GM23338 (cell line): Measurements from ENCODE around the gene ATP4B. TPM values are rescaled to one million over a fixed set of nuclear protein-coding genes. Genes with fewer than 3 reads are reported as not detected.

Source experiments
- ATAC-seq: fragments of 200-7000 bp; cut with Tn5 transposase; 3 replicates; pipeline ENCODE4 v1.9.1; 2020
- DNase-seq: peaks from one replicate; pipeline ENCODE4 v3.0.0-alpha.2; 2015; ENCODE audit warnings: low spot score
- H2AFZ ChIP-seq: fragments of 200-600 bp; sonication (generic); 2 replicates; pipeline ENCODE4 v1.8.0; 2016; ENCODE audit warnings: antibody characterized with exemption, mild to moderate bottlenecking, moderate library complexity
- H3F3A ChIP-seq: fragments of 200-600 bp; sonication (generic); replicated peaks from 2 replicates; pipeline ENCODE4 v1.8.0; 2017; ENCODE audit warnings: antibody characterized with exemption, mixed run types, low read depth
- H3K27ac ChIP-seq: fragments of 200-600 bp; sonication (generic); 2 replicates; pipeline ENCODE4 v1.6.1; 2016; ENCODE audit warnings: low read depth
- H3K27me3 ChIP-seq: fragments of 200-600 bp; sonication (generic); 2 replicates; pipeline ENCODE4 v1.8.0; 2016; ENCODE audit warnings: mild to moderate bottlenecking, mixed run types, moderate library complexity; ENCODE audit not compliant: insufficient read depth
- H3K36me3 ChIP-seq: fragments of 200-600 bp; sonication (generic); 2 replicates; pipeline ENCODE4 v1.8.0; 2016; ENCODE audit warnings: mild to moderate bottlenecking; ENCODE audit not compliant: insufficient read depth
- H3K4me1 ChIP-seq: fragments of 200-600 bp; sonication (generic); 2 replicates; pipeline ENCODE4 v1.8.0; 2016; ENCODE audit warnings: mild to moderate bottlenecking, moderate library complexity; ENCODE audit not compliant: insufficient read depth
- H3K4me2 ChIP-seq: fragments of 200-600 bp; sonication (generic); 2 replicates; pipeline ENCODE4 v1.7.1; 2017; ENCODE audit warnings: mixed run types
- H3K4me3 ChIP-seq: fragments of 200-600 bp; sonication (generic); 2 replicates; pipeline ENCODE4 v1.6.1; 2016; ENCODE audit warnings: mixed run types
- H3K79me2 ChIP-seq: fragments of 200-600 bp; sonication (generic); replicated peaks from 2 replicates; pipeline ENCODE4 v1.8.0; 2017; ENCODE audit warnings: mild to moderate bottlenecking; ENCODE audit not compliant: insufficient read depth
- H3K9me2 ChIP-seq: fragments of 200-600 bp; sonication (generic); 2 replicates; pipeline ENCODE4 v1.8.0; 2017; ENCODE audit not compliant: insufficient read depth
- H4K20me1 ChIP-seq: fragments of 200-600 bp; sonication (generic); replicated peaks from 2 replicates; pipeline ENCODE4 v1.8.0; 2017; ENCODE audit warnings: mild to moderate bottlenecking; ENCODE audit not compliant: insufficient read depth
- H3K27ac Mint-ChIP-seq: 2 replicates; pipeline ENCODE4 v1.8.0; 2020; ENCODE audit warnings: inconsistent platforms, mild to moderate bottlenecking, moderate library complexity, mixed read lengths
- H3K27me3 Mint-ChIP-seq: 3 replicates; pipeline ENCODE4 v1.8.0; 2022; ENCODE audit warnings: low read depth, mild to moderate bottlenecking, moderate library complexity, mixed read lengths, inconsistent platforms; ENCODE audit not compliant: insufficient read depth, poor library complexity
- H3K36me3 Mint-ChIP-seq: 3 replicates; pipeline ENCODE4 v1.8.0; 2021; ENCODE audit warnings: low read depth, mild to moderate bottlenecking, inconsistent platforms, moderate library complexity, mixed read lengths
- H3K4me1 Mint-ChIP-seq: 3 replicates; pipeline ENCODE4 v1.8.0; 2020; ENCODE audit warnings: mild to moderate bottlenecking, inconsistent platforms, mixed read lengths
- H3K4me3 Mint-ChIP-seq: 3 replicates; pipeline ENCODE4 v1.8.0; 2021; ENCODE audit warnings: moderate library complexity, mild to moderate bottlenecking, inconsistent platforms, mixed read lengths
- H3K9me3 Mint-ChIP-seq: 3 replicates; pipeline ENCODE4 v1.8.0; 2020; ENCODE audit warnings: moderate library complexity, mild to moderate bottlenecking, inconsistent platforms, mixed read lengths
- CREB1 ChIP-seq: fragments of 250-450 bp; sonication (Bioruptor Pico); IDR thresholded peaks from 2 replicates; pipeline ENCODE4 v1.5.0; 2020; ENCODE audit warnings: low read depth, mild to moderate bottlenecking, moderate library complexity
- EZH2 ChIP-seq: fragments of 200-600 bp; sonication (generic); IDR thresholded peaks from one replicate; pipeline ENCODE4 v1.8.0; 2017; ENCODE audit warnings: antibody characterized with exemption, mild to moderate bottlenecking, low read depth; ENCODE audit not compliant: unreplicated experiment
- EZH2phosphoT487 ChIP-seq: fragments of 200-600 bp; sonication (generic); IDR thresholded peaks from one replicate; pipeline ENCODE4 v1.8.1; 2018; ENCODE audit warnings: antibody characterized with exemption; ENCODE audit not compliant: unreplicated experiment
- JUNB ChIP-seq: IDR thresholded peaks from one replicate; pipeline ENCODE4 v1.6.1; 2016; ENCODE audit warnings: antibody characterized with exemption; ENCODE audit not compliant: unreplicated experiment
- POLR2AphosphoS5 ChIP-seq: IDR thresholded peaks from 2 replicates; pipeline ENCODE4 v1.6.1; 2016; ENCODE audit warnings: antibody characterized with exemption, low read depth
- STAT1 ChIP-seq: IDR thresholded peaks from one replicate; pipeline ENCODE4 v1.6.1; 2016; ENCODE audit warnings: antibody characterized with exemption; ENCODE audit not compliant: unreplicated experiment
- ZNF114 ChIP-seq: fragments of 250-450 bp; sonication (Bioruptor Pico); IDR thresholded peaks from 2 replicates; pipeline ENCODE4 v1.5.0; 2020; ENCODE audit warnings: mild to moderate bottlenecking, moderate library complexity
- ZNF331 ChIP-seq: fragments of 250-450 bp; sonication (Bioruptor Pico); IDR thresholded peaks from 2 replicates; pipeline ENCODE4 v1.5.0; 2020; ENCODE audit warnings: low read depth, mild to moderate bottlenecking, moderate library complexity
- polyA plus RNA-seq: library from polyadenylated mRNA; unstranded; fragments of >200 nt; fragmentation: Nextera tagmentation; extraction: Ambion mirVana; gene quantifications from 2 replicates; pipeline ENCODE4 v1.2.1, GENCODE V29; 2016
- total RNA-seq: library from RNA; depleted of rRNA; stranded (reverse); fragments of >200 nt; shearing (Covaris generic); gene quantifications from 2 replicates; pipeline ENCODE4 v1.2.3, GENCODE V29; 2014
- TF ChIP-seq, protein P1 (sequence below), 2 experiments: fragments of 200-600 bp in 1 of 2; sonication (generic) in 1 of 2; conservative IDR thresholded peaks; 2 replicates each; pipeline versions ENCODE4 v1.5.1 to v1.6.1; 2016 to 2017; ENCODE audit warnings: antibody characterized with exemption in 2 of 2, low read depth in 2 of 2, mild to moderate bottlenecking in 2 of 2, moderate library complexity in 1 of 2
- TF ChIP-seq, protein P2 (sequence below): fragments of 250-450 bp; sonication (Bioruptor Pico); IDR thresholded peaks from 2 replicates; pipeline ENCODE4 v1.5.0; 2020; ENCODE audit warnings: mild to moderate bottlenecking, moderate library complexity

ATP4B gene
- total and polyA plus RNA-seq, 2 experiments from 2014 or later = not detected

DNA sequence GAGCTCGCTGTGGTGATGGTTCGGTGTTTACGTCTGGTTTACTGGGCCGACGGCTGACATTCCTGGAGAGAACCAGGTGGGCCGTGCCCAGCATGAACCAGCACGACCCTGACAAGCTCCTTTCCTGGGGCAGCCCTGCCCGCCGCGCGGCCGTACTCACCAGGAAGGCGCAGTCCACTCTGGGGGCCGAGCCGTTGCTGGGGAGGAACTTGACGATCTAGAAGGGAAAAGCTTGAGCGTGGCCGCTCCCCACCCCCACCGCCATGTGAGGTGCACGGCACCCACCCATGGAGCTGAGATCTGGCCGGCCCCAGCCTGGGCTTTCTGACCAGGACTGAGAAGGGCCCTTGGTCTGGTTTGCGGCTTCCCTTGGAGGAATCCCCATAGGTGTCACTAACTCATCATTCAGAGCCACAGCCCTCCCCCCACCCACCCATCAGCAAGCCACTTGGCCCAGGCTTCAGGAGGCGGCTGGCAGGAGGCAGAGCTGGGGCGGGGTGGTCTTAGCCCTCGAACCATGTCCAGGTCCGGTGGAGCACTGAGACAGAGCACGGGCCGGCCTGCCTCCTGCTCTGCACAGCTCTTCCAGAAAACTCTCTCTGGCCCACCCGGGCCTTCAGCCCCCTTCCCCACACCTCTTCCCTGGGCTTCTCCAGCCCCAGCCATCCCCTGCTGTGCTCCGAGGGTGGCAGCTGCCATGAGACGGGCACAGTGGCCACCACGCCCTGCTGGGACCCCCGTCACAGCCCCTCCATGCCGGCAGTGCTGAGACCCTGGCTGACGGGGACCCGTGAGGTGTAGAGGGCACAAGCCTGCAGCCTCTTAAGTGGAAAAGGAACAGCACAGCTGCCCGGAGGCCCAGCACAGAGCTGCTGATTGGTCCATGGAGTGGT lies 6.2 kb downstream of the ATP4B start:
- Histone ChIP-seq H3K27me3 (no peaks in the 10 kb centered on the region), H3F3A (no peaks in the 10 kb centered on the region), H3K27ac (no peak overlapping the region), H3K4me2 (no peak overlapping the region), H3K4me3 (no peak overlapping the region), H3K36me3 (no peaks in the 10 kb centered on the region), H2AFZ (no peak overlapping the region), H3K9me2 (no peaks in the 10 kb centered on the region), H4K20me1 (no peaks in the 10 kb centered on the region), H3K4me1 (no peaks in the 10 kb centered on the region), H3K79me2 (no peaks in the 10 kb centered on the region)
- Mint-ChIP-seq H3K27me3 (peaks cover 13% of the 10 kb centered on the region), H3K9me3 (no peaks in the 10 kb centered on the region), H3K27ac (no peak overlapping the region), H3K36me3 (no peaks in the 10 kb centered on the region), H3K4me1 (peaks cover 16% of the 10 kb centered on the region), H3K4me3 (no peak overlapping the region)
- no peak for TF ChIP-seq STAT1
- TF ChIP-seq JUNB = no peak
- no peak for TF ChIP-seq CREB1
- TF ChIP-seq, protein P1, sequence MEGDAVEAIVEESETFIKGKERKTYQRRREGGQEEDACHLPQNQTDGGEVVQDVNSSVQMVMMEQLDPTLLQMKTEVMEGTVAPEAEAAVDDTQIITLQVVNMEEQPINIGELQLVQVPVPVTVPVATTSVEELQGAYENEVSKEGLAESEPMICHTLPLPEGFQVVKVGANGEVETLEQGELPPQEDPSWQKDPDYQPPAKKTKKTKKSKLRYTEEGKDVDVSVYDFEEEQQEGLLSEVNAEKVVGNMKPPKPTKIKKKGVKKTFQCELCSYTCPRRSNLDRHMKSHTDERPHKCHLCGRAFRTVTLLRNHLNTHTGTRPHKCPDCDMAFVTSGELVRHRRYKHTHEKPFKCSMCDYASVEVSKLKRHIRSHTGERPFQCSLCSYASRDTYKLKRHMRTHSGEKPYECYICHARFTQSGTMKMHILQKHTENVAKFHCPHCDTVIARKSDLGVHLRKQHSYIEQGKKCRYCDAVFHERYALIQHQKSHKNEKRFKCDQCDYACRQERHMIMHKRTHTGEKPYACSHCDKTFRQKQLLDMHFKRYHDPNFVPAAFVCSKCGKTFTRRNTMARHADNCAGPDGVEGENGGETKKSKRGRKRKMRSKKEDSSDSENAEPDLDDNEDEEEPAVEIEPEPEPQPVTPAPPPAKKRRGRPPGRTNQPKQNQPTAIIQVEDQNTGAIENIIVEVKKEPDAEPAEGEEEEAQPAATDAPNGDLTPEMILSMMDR (conservative IDR thresholded peaks at IDR 0.05; ENCODE audit: low read depth in 2 of 2) = no peak
- no peak for TF ChIP-seq ZNF114 (CRISPR knock-in tag)
- TF ChIP-seq POLR2AphosphoS5 = no peak
- no peak for TF ChIP-seq EZH2phosphoT487
- TF ChIP-seq EZH2 = no peak
- TF ChIP-seq, protein P2, sequence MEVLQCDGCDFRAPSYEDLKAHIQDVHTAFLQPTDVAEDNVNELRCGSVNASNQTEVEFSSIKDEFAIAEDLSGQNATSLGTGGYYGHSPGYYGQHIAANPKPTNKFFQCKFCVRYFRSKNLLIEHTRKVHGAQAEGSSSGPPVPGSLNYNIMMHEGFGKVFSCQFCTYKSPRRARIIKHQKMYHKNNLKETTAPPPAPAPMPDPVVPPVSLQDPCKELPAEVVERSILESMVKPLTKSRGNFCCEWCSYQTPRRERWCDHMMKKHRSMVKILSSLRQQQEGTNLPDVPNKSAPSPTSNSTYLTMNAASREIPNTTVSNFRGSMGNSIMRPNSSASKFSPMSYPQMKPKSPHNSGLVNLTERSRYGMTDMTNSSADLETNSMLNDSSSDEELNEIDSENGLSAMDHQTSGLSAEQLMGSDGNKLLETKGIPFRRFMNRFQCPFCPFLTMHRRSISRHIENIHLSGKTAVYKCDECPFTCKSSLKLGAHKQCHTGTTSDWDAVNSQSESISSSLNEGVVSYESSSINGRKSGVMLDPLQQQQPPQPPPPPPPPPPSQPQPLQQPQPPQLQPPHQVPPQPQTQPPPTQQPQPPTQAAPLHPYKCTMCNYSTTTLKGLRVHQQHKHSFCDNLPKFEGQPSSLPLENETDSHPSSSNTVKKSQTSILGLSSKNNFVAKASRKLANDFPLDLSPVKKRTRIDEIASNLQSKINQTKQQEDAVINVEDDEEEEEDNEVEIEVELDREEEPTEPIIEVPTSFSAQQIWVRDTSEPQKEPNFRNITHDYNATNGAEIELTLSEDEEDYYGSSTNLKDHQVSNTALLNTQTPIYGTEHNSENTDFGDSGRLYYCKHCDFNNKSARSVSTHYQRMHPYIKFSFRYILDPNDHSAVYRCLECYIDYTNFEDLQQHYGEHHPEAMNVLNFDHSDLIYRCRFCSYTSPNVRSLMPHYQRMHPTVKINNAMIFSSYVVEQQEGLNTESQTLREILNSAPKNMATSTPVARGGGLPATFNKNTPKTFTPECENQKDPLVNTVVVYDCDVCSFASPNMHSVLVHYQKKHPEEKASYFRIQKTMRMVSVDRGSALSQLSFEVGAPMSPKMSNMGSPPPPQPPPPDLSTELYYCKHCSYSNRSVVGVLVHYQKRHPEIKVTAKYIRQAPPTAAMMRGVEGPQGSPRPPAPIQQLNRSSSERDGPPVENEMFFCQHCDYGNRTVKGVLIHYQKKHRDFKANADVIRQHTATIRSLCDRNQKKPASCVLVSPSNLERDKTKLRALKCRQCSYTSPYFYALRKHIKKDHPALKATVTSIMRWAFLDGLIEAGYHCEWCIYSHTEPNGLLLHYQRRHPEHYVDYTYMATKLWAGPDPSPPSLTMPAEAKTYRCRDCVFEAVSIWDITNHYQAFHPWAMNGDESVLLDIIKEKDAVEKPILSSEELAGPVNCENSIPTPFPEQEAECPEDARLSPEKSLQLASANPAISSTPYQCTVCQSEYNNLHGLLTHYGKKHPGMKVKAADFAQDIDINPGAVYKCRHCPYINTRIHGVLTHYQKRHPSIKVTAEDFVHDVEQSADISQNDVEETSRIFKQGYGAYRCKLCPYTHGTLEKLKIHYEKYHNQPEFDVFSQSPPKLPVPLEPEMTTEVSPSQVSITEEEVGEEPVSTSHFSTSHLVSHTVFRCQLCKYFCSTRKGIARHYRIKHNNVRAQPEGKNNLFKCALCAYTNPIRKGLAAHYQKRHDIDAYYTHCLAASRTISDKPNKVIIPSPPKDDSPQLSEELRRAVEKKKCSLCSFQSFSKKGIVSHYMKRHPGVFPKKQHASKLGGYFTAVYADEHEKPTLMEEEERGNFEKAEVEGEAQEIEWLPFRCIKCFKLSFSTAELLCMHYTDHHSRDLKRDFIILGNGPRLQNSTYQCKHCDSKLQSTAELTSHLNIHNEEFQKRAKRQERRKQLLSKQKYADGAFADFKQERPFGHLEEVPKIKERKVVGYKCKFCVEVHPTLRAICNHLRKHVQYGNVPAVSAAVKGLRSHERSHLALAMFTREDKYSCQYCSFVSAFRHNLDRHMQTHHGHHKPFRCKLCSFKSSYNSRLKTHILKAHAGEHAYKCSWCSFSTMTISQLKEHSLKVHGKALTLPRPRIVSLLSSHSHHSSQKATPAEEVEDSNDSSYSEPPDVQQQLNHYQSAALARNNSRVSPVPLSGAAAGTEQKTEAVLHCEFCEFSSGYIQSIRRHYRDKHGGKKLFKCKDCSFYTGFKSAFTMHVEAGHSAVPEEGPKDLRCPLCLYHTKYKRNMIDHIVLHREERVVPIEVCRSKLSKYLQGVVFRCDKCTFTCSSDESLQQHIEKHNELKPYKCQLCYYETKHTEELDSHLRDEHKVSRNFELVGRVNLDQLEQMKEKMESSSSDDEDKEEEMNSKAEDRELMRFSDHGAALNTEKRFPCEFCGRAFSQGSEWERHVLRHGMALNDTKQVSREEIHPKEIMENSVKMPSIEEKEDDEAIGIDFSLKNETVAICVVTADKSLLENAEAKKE (CRISPR knock-in tag) = no peak
- TF ChIP-seq ZNF331 = no peak
- no peak for ATAC-seq
- no peak for DNase-seq
